Gastrocnemius medialis (tissue), 4 donors: ENCODE data around the gene TSHZ1. TPM values are rescaled to one million over a fixed set of nuclear protein-coding genes. Genes with fewer than 3 reads are reported as not detected.

ENCODE experiments used
- ATAC-seq, 2 donors: fragments of 150-250 bp; one replicate each; pipeline ENCODE4 v1.9.1; 2016
- DNase-seq, 2 donors: peaks; one replicate each; pipeline ENCODE4 v3.0.0-alpha.2; 2019
- H3K27ac ChIP-seq, 4 donors: fragments of 200-600 bp; sonication (generic); 1 replicate in 1 of 4; 2 replicates in 3 of 4; pipeline ENCODE4 v1.5.1; 2016 to 2018; ENCODE audit warnings: mild to moderate bottlenecking in 2 of 4, moderate library complexity in 1 of 4
- H3K27me3 ChIP-seq, 3 donors: fragments of 200-600 bp; sonication (generic) in 2 of 3; 1 replicate in 1 of 3; 2 replicates in 2 of 3; pipeline versions ENCODE4 v1.5.1 to v1.6.0; 2016 to 2019; ENCODE audit warnings: mild to moderate bottlenecking in 1 of 3, moderate library complexity in 1 of 3
- H3K36me3 ChIP-seq, 2 donors: fragments of 200-600 bp; sonication (generic) in 1 of 2; one replicate each; pipeline ENCODE4 v1.5.1; 2017 to 2018
- H3K4me1 ChIP-seq, 2 donors: fragments of 200-600 bp; sonication (generic) in 1 of 2; one replicate each; pipeline ENCODE4 v1.5.1; 2016 to 2017; ENCODE audit warnings: mild to moderate bottlenecking in 2 of 2
- H3K4me3 ChIP-seq, 4 donors: fragments of 200-600 bp; sonication (generic) in 3 of 4; 1 replicate in 1 of 4; 2 replicates in 3 of 4; pipeline ENCODE4 v1.5.1; 2016 to 2019; ENCODE audit warnings: mild to moderate bottlenecking in 2 of 4
- H3K9me3 ChIP-seq, 3 donors: fragments of 200-600 bp; sonication (generic) in 2 of 3; 1 replicate in 1 of 3; 2 replicates in 2 of 3; pipeline ENCODE4 v1.5.1; 2016 to 2019
- CTCF ChIP-seq, 5 experiments: fragments of 450-650 bp in 3 of 5; fragments of 200-600 bp in 2 of 5; sonication (generic) in 2 of 5; IDR thresholded peaks in 4 of 5; conservative IDR thresholded peaks in 1 of 5; 1 replicate in 4 of 5; 2 replicates in 1 of 5; pipeline ENCODE4 v1.5.1; 2016 to 2019; ENCODE audit warnings: antibody characterized with exemption in 5 of 5, mild to moderate bottlenecking in 3 of 5, moderate library complexity in 3 of 5
- POLR2A ChIP-seq, 2 donors: fragments of 450-650 bp; IDR thresholded peaks; one replicate each; pipeline ENCODE4 v1.6.1; 2017; ENCODE audit warnings: antibody characterized with exemption in 2 of 2, mild to moderate bottlenecking in 2 of 2, moderate library complexity in 2 of 2
- in situ Hi-C, 4 donors: fragments of 200-750 bp; cut with MboI; loops; one replicate each; pipeline versions ENCODE4 v1.15.0 to v1.8.0; 2017; ENCODE audit warnings: low sequenced_read_pairs in 4 of 4
- intact Hi-C: fragments of 100-400 bp; cut with DNase I; formaldehyde crosslinking; loops from one replicate; pipeline ENCODE4 v1.15.1; 2023; ENCODE audit warnings: low total_unique reads
- total RNA-seq, 4 donors: library from RNA; depleted of rRNA; stranded (reverse); fragments of >200 nt; gene quantifications; one replicate each; pipeline versions ENCODE4 v1.1.0 to v1.2.3, GENCODE V29; 2016

TSHZ1 gene
- total RNA-seq, 4 donors from 2014 or later = 5.9 to 7.9 (median 7.6) TPM

GRCh38 chr18:75282746-75283145 is 72.1 kb downstream of the TSHZ1 start:
- Histone ChIP-seq H3K27ac (no peak overlapping the region), H3K36me3 (peaks cover 0 to 25% of the 10 kb centered on the region in 2 donors), H3K27me3 (no peaks in the 10 kb centered on the region), H3K9me3 (no peaks in the 10 kb centered on the region), H3K4me1 (no peaks in the 10 kb centered on the region), H3K4me3 (no peak overlapping the region)
- ATAC-seq = no peak
- in situ Hi-C loops (no loop called here), intact Hi-C loops (no loop called here)
- no peak for DNase-seq
- no peak for TF ChIP-seq POLR2A (IDR thresholded peaks at IDR 0.05)
- TF ChIP-seq CTCF (IDR thresholded peaks at IDR 0.05 in 4 of 5, conservative IDR thresholded peaks at IDR 0.05 in 1 of 5) = no peak

GRCh38 chr18:75283731-75284130 is 73.1 kb downstream of the TSHZ1 start:
- Histone ChIP-seq H3K4me3 (no peak overlapping the region), H3K36me3 (peaks cover 0 to 35% of the 10 kb centered on the region in 2 donors), H3K27me3 (no peaks in the 10 kb centered on the region), H3K27ac (no peak overlapping the region), H3K9me3 (no peaks in the 10 kb centered on the region), H3K4me1 (no peaks in the 10 kb centered on the region)
- in situ Hi-C loops = no loop called here
- TF ChIP-seq CTCF (IDR thresholded peaks at IDR 0.05 in 4 of 5, conservative IDR thresholded peaks at IDR 0.05 in 1 of 5) (no peak), POLR2A (IDR thresholded peaks at IDR 0.05) (no peak)
- intact Hi-C loops = no loop called here
- ATAC-seq (no peak), DNase-seq (no peak)

DNA sequence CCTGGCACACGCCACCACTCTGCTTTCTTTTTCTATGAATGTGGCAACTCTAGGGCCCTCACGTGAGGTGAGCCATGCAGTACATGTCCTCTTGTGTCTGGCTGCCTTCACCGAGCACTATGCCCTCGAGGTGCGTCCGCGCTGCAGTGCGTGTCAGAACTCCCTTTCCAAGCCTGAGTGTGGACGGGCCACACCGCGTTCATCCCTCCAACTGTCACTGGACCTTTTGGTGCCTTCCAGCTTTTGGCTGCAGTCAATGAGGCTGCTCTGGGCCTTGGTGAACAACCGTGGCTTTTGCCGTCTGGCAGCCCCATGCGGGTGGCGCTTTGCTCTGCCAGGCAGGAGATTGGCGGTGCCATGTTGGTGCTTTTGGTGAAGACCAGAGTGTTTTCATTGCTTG is 74.0 kb downstream of the TSHZ1 start:
- ATAC-seq (no peak), DNase-seq (no peak)
- H3K36me3 ChIP-seq = peaks cover 0 to 36% of the 10 kb centered on the region in 2 donors
- H3K27ac ChIP-seq = no peak overlapping the region
- intact Hi-C loops (no loop called here), in situ Hi-C loops (no loop called here)
- H3K27me3 ChIP-seq = no peaks in the 10 kb centered on the region
- H3K4me3 ChIP-seq = no peak overlapping the region
- no peaks in the 10 kb centered on the region for H3K4me1 ChIP-seq
- no peaks in the 10 kb centered on the region for H3K9me3 ChIP-seq
- TF ChIP-seq CTCF (IDR thresholded peaks at IDR 0.05 in 4 of 5, conservative IDR thresholded peaks at IDR 0.05 in 1 of 5) (no peak), POLR2A (IDR thresholded peaks at IDR 0.05) (no peak)

DNA sequence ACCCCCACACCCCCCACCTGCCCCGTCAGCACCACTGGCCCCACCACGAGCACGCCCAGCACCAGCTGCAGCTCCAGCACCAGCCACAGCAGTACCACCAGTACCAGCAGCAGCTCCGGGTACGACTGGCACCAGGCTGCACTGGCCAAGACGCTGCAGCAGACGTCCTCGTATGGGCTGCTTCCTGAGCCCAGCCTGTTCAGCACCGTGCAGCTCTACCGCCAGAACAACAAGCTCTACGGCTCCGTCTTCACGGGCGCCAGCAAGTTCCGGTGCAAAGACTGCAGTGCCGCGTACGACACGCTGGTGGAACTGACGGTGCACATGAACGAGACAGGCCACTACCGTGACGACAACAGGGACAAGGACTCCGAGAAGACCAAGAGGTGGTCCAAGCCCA is 75.3 kb downstream of the TSHZ1 start:
- ATAC-seq = no peak
- no peaks in the 10 kb centered on the region for H3K4me1 ChIP-seq
- H3K27ac ChIP-seq = no peak overlapping the region
- peaks cover 0 to 36% of the 10 kb centered on the region in 2 donors for H3K36me3 ChIP-seq
- intact Hi-C loops (no loop called here), in situ Hi-C loops (no loop called here)
- TF ChIP-seq POLR2A (IDR thresholded peaks at IDR 0.05) (no peak), CTCF (IDR thresholded peaks at IDR 0.05 in 4 of 5, conservative IDR thresholded peaks at IDR 0.05 in 1 of 5) (no peak)
- no peaks in the 10 kb centered on the region for H3K9me3 ChIP-seq
- H3K4me3 ChIP-seq = no peak overlapping the region
- no peak for DNase-seq
- no peaks in the 10 kb centered on the region for H3K27me3 ChIP-seq

DNA sequence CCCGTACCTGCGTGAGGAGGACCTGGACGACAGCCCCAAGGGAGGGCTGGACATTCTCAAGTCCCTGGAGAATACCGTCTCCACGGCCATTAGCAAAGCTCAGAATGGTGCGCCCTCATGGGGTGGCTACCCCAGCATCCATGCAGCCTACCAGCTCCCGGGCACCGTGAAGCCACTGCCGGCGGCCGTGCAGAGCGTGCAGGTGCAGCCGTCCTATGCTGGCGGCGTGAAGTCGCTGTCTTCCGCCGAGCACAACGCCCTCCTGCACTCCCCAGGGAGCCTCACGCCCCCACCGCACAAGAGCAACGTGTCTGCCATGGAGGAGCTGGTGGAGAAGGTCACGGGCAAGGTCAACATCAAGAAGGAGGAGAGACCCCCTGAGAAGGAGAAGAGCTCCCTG is 76.4 kb downstream of the TSHZ1 start:
- TF ChIP-seq POLR2A (IDR thresholded peaks at IDR 0.05) (no peak), CTCF (IDR thresholded peaks at IDR 0.05 in 4 of 5, conservative IDR thresholded peaks at IDR 0.05 in 1 of 5) (no peak)
- H3K27me3 ChIP-seq = no peaks in the 10 kb centered on the region
- intact Hi-C loops (no loop called here), in situ Hi-C loops (no loop called here)
- DNase-seq (no peak), ATAC-seq (no peak)
- no peaks in the 10 kb centered on the region for H3K9me3 ChIP-seq
- H3K4me1 ChIP-seq = no peaks in the 10 kb centered on the region
- no peak overlapping the region for H3K4me3 ChIP-seq
- H3K36me3 ChIP-seq = peaks cover 0 to 36% of the 10 kb centered on the region in 2 donors
- H3K27ac ChIP-seq = no peak overlapping the region
